Astrocyte (in vitro differentiated cells and primary cell): ENCODE results near the gene RAB35. TPM values are rescaled to one million over a fixed set of nuclear protein-coding genes. Genes with fewer than 3 reads are reported as not detected.

Experiments
- DNase-seq: peaks from one replicate; pipeline ENCODE4 v3.0.0-alpha.2; 2010; ENCODE audit warnings: low read depth
- FAIRE-seq: peaks from 2 replicates; lab custom pipeline; 2011; peaks lifted over from hg19 to GRCh38; lab: Jason Lieb, UNC
- H2AFZ ChIP-seq: 2 replicates; pipeline ENCODE4 v1.6.0; 2012; ENCODE audit warnings: low read depth, low read length, inconsistent platforms
- H3K27ac ChIP-seq: 2 replicates; pipeline ENCODE4 v1.5.1; 2011; ENCODE audit warnings: low read depth, low read length, inconsistent platforms
- H3K27me3 ChIP-seq: 2 replicates; pipeline ENCODE4 v1.6.0; 2011; ENCODE audit warnings: low read length, inconsistent platforms; ENCODE audit not compliant: insufficient read depth
- H3K36me3 ChIP-seq: 2 replicates; pipeline ENCODE4 v1.5.1; 2011; ENCODE audit warnings: low read length, inconsistent platforms; ENCODE audit not compliant: insufficient read depth
- H3K4me1 ChIP-seq: 2 replicates; pipeline ENCODE4 v1.5.1; 2011; ENCODE audit warnings: low read length, inconsistent platforms; ENCODE audit not compliant: insufficient read depth
- H3K4me2 ChIP-seq: 2 replicates; pipeline ENCODE4 v1.6.0; 2012; ENCODE audit warnings: low read length, inconsistent platforms
- H3K4me3 ChIP-seq: 2 replicates; pipeline ENCODE4 v1.5.1; 2011; ENCODE audit warnings: low read depth, mild to moderate bottlenecking, low read length, inconsistent platforms; ENCODE audit not compliant: insufficient read depth
- H3K79me2 ChIP-seq: 2 replicates; pipeline ENCODE4 v1.6.0; 2012; ENCODE audit warnings: mild to moderate bottlenecking, low read length, inconsistent platforms; ENCODE audit not compliant: insufficient read depth
- H3K9ac ChIP-seq: 2 replicates; pipeline ENCODE4 v1.6.0; 2012; ENCODE audit warnings: mild to moderate bottlenecking, low read length, inconsistent platforms
- H3K9me3 ChIP-seq: 2 replicates; pipeline ENCODE4 v1.5.1; 2012; ENCODE audit warnings: low read depth, mild to moderate bottlenecking, low read length, inconsistent platforms; ENCODE audit not compliant: insufficient read depth
- H4K20me1 ChIP-seq: 2 replicates; pipeline ENCODE4 v1.6.0; 2012; ENCODE audit warnings: low read length, inconsistent platforms; ENCODE audit not compliant: insufficient read depth
- H3K27ac Mint-ChIP-seq: one replicate; pipeline ENCODE4 v1.8.0; 2021; ENCODE audit warnings: mild to moderate bottlenecking, mixed read lengths; ENCODE audit not compliant: unreplicated experiment
- H3K27me3 Mint-ChIP-seq: one replicate; pipeline ENCODE4 v1.8.0; 2021; ENCODE audit warnings: low read depth, mixed read lengths; ENCODE audit not compliant: unreplicated experiment
- H3K36me3 Mint-ChIP-seq: one replicate; pipeline ENCODE4 v1.8.0; 2021; ENCODE audit warnings: low read depth, mixed read lengths; ENCODE audit not compliant: unreplicated experiment
- H3K4me1 Mint-ChIP-seq: one replicate; pipeline ENCODE4 v1.8.0; 2021; ENCODE audit warnings: low read depth, mixed read lengths; ENCODE audit not compliant: unreplicated experiment
- H3K4me3 Mint-ChIP-seq: one replicate; pipeline ENCODE4 v1.8.0; 2021; ENCODE audit warnings: mild to moderate bottlenecking, moderate library complexity, mixed read lengths; ENCODE audit not compliant: unreplicated experiment
- H3K9me3 Mint-ChIP-seq: one replicate; pipeline ENCODE4 v1.8.0; 2021; ENCODE audit warnings: mild to moderate bottlenecking, mixed read lengths; ENCODE audit not compliant: unreplicated experiment
- EZH2 ChIP-seq: IDR thresholded peaks from 2 replicates; pipeline ENCODE4 v1.6.1; 2012; ENCODE audit warnings: mild to moderate bottlenecking, low read length, inconsistent platforms; ENCODE audit not compliant: insufficient read depth
- total RNA-seq: library from RNA; stranded (reverse); gene quantifications from 2 replicates; pipeline ENCODE4 v1.2.1, GENCODE V29; 2021
- TF ChIP-seq, protein P1 (sequence below): IDR thresholded peaks from 2 replicates; pipeline ENCODE4 v1.5.1; 2011; ENCODE audit warnings: low read depth, mild to moderate bottlenecking, inconsistent platforms, low read length, moderate library complexity; ENCODE audit not compliant: insufficient read depth

Gene RAB35
- total RNA-seq, 1 donor from 2014 or later = 63.3 TPM

DNA sequence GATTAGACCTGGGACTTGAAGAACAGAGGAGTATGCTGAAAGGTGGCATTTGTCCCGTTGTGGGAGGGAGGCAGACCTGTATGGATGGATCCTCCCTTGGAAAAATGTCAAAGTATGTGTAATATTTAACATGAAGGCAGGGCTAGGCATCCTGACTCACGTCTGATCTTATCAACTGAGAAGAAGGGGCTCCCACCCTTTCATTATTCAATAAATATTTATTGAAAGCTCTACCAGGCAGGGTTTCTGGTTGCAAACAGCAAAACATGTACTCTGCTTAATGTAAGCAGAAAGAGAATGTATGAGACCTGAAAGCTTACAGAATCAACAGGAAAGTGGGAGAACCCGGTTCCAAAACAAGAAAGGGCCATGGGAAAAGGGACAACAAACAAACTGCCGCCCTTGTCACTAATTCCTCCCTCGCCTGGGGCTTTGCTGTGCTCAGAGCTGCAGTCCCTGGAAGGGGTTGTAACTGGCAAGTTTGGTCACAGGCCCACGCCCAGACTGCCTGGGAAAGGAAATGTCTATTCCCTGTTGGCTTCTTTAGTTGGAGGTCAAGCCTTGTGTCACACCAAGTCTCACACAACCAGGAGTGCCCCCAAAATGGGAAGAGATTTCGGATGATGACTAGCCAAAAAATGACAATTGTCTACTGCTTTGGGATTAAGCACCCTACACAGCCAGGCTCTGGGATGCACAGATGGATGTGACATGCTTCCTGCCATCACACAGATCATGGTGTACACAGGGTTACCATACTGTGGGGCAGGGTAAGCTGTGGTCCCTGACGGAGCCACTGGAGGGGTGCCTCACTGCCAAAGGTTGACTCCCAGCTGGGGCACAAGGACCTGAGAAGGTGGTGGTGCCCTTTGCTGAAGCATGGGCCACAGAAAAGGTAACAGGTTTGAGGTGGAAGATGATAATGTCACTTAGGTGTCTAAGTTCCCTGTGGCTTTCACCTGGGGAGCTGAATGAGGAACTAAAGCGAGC, 36.8 kb downstream of the RAB35 start:
- peaks cover 4% of the 10 kb centered on the region for H3K27me3 ChIP-seq
- H3K79me2 ChIP-seq = no peaks in the 10 kb centered on the region
- Mint-ChIP-seq H3K4me1 (no peaks in the 10 kb centered on the region), H3K4me3 (no peak overlapping the region), H3K36me3 (peaks cover 4% of the 10 kb centered on the region), H3K27me3 (peaks cover 8% of the 10 kb centered on the region), H3K27ac (no peak overlapping the region), H3K9me3 (peaks cover under 1% of the 10 kb centered on the region)
- no peak overlapping the region for H3K4me2 ChIP-seq
- H4K20me1 ChIP-seq = no peaks in the 10 kb centered on the region
- no peaks in the 10 kb centered on the region for H3K36me3 ChIP-seq
- H3K9ac ChIP-seq = no peak overlapping the region
- H3K4me1 ChIP-seq = no peaks in the 10 kb centered on the region
- no peak overlapping the region for H3K4me3 ChIP-seq
- H3K27ac ChIP-seq = no peak overlapping the region
- no peak overlapping the region for H2AFZ ChIP-seq
- FAIRE-seq = no peak
- no peaks in the 10 kb centered on the region for H3K9me3 ChIP-seq
- TF ChIP-seq, protein P1, sequence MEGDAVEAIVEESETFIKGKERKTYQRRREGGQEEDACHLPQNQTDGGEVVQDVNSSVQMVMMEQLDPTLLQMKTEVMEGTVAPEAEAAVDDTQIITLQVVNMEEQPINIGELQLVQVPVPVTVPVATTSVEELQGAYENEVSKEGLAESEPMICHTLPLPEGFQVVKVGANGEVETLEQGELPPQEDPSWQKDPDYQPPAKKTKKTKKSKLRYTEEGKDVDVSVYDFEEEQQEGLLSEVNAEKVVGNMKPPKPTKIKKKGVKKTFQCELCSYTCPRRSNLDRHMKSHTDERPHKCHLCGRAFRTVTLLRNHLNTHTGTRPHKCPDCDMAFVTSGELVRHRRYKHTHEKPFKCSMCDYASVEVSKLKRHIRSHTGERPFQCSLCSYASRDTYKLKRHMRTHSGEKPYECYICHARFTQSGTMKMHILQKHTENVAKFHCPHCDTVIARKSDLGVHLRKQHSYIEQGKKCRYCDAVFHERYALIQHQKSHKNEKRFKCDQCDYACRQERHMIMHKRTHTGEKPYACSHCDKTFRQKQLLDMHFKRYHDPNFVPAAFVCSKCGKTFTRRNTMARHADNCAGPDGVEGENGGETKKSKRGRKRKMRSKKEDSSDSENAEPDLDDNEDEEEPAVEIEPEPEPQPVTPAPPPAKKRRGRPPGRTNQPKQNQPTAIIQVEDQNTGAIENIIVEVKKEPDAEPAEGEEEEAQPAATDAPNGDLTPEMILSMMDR = no peak
- TF ChIP-seq EZH2 = no peak
- DNase-seq = no peak

DNA sequence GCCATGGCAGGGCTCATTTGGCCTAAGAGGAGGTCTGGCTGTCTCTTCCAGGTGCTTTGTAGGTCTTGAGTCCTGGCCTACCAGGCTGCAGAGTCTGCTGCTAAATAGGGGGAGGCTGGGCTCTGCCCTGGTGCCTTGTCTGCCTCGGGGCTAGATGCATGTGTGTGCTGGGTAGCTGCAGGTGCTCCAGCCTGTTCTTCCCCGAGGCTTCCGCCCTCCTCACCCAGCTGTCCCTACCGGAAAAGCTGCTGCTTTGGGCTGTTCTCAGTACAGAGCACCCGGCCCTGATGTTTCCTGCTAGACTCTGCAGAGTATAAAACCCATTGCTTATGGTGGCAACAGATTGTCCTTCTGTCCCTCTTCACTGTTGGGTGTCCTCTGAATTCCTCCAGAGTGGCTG, 37.7 kb downstream of the RAB35 start:
- H3K4me2 ChIP-seq = no peak overlapping the region
- no peak overlapping the region for H2AFZ ChIP-seq
- Mint-ChIP-seq H3K9me3 (no peaks in the 10 kb centered on the region), H3K4me1 (no peaks in the 10 kb centered on the region), H3K27ac (no peak overlapping the region), H3K4me3 (no peak overlapping the region), H3K36me3 (peaks cover 8% of the 10 kb centered on the region), H3K27me3 (peaks cover 10% of the 10 kb centered on the region)
- TF ChIP-seq EZH2 = no peak
- TF ChIP-seq, protein P1 = no peak
- no peaks in the 10 kb centered on the region for H4K20me1 ChIP-seq
- H3K27me3 ChIP-seq = peaks cover 4% of the 10 kb centered on the region
- FAIRE-seq = no peak
- no peaks in the 10 kb centered on the region for H3K4me1 ChIP-seq
- no peak overlapping the region for H3K9ac ChIP-seq
- no peaks in the 10 kb centered on the region for H3K36me3 ChIP-seq
- no peaks in the 10 kb centered on the region for H3K79me2 ChIP-seq
- DNase-seq = no peak
- no peak overlapping the region for H3K27ac ChIP-seq
- no peaks in the 10 kb centered on the region for H3K9me3 ChIP-seq
- H3K4me3 ChIP-seq = no peak overlapping the region

DNA sequence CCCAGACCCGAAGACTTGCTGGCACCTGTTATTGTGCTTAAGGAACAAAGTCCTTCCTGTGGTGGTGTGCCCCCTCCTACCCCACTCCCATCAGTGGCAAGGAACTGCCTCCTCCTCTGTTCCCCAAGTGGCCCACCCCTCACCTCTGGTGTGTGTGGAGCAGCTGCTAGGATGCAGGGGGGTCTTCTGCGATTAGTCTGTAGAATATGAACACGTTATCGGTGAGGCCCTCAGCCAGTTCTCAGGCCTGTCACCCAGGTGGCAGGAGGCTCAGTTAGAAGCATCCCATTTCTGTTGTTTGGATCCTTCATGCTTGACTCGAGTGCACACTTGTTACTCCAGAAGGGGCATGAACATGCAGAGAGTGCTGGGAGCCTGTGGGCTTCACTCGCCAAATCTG, 39.3 kb downstream of the RAB35 start:
- no peaks in the 10 kb centered on the region for H3K4me1 ChIP-seq
- TF ChIP-seq, protein P1 = no peak
- TF ChIP-seq EZH2 = no peak
- H3K4me2 ChIP-seq = no peak overlapping the region
- peaks cover 10% of the 10 kb centered on the region for H3K27me3 Mint-ChIP-seq
- FAIRE-seq = no peak
- H3K9ac ChIP-seq = no peak overlapping the region
- H2AFZ ChIP-seq = no peak overlapping the region
- no peaks in the 10 kb centered on the region for H3K36me3 ChIP-seq
- no peak for DNase-seq
- H3K79me2 ChIP-seq = no peaks in the 10 kb centered on the region
- no peaks in the 10 kb centered on the region for H4K20me1 ChIP-seq
- no peak overlapping the region for H3K27ac Mint-ChIP-seq
- no peaks in the 10 kb centered on the region for H3K9me3 ChIP-seq
- no peaks in the 10 kb centered on the region for H3K4me1 Mint-ChIP-seq
- H3K36me3 Mint-ChIP-seq = peaks cover 8% of the 10 kb centered on the region
- H3K27ac ChIP-seq = no peak overlapping the region
- H3K4me3 Mint-ChIP-seq = no peak overlapping the region
- H3K9me3 Mint-ChIP-seq = no peaks in the 10 kb centered on the region
- no peak overlapping the region for H3K4me3 ChIP-seq
- peaks cover 8% of the 10 kb centered on the region for H3K27me3 ChIP-seq
